NCI-H146 treated with DMSO at 0.1 percent for 48 hours (cell line): ENCODE measurements around the gene PSMB8.
"Not testable (repeated sequence)": the region's sequence is repeated elsewhere in the genome, so short reads cannot be mapped to it uniquely, and the experiment has no call there.

Experiments used
- DNase-seq: peaks from one replicate; lab custom pipeline; 2025; ENCODE audit not compliant: unreplicated experiment; lab: John Stamatoyannopoulos, UW

Gene PSMB8

GRCh38 chr6:32843979-32844838 lies at the start of gene PSMB8:
PSMB8 (minus strand) TSS chr6:32844047; CDS start chr6:32843996, 51 bp downstream.
- peak; percentile 83 for DNase-seq

- DNase-seq, result no peak
Measured at GRCh38 chr6:32890831-32891230, 47.0 kb upstream of the PSMB8 start.

- DNase-seq, result no peak
Measured at GRCh38 chr6:32889533-32889932, 45.7 kb upstream of the PSMB8 start.

GRCh38 chr6:32888576-32888975 lies 44.7 kb upstream of the PSMB8 start:
- no peak for DNase-seq

- no peak for DNase-seq
Measured at GRCh38 chr6:32887616-32888015, 43.8 kb upstream of the PSMB8 start.

GRCh38 chr6:32886681-32887383 lies 43.0 kb upstream of the PSMB8 start:
- no peak for DNase-seq

GRCh38 chr6:32885698-32886286 lies 41.9 kb upstream of the PSMB8 start:
- peak; percentile 53 for DNase-seq

GRCh38 chr6:32883789-32884188 lies 39.9 kb upstream of the PSMB8 start:
- DNase-seq, result no peak

- no peak for DNase-seq
Measured at GRCh38 chr6:32882879-32883250, 39.0 kb upstream of the PSMB8 start.

GRCh38 chr6:32880962-32881361 lies 37.1 kb upstream of the PSMB8 start:
- DNase-seq, result not testable (repeated sequence)

- no peak for DNase-seq
Measured at GRCh38 chr6:32879691-32880090, 35.8 kb upstream of the PSMB8 start.

GRCh38 chr6:32876603-32877002 lies 32.8 kb upstream of the PSMB8 start:
- DNase-seq, result no peak

GRCh38 chr6:32873947-32874346 lies 30.1 kb upstream of the PSMB8 start:
- DNase-seq, result not testable (repeated sequence)

- peak; percentile 19 for DNase-seq
Measured at GRCh38 chr6:32868257-32868788, 24.5 kb upstream of the PSMB8 start.

GRCh38 chr6:32867554-32868256 lies 23.9 kb upstream of the PSMB8 start:
- DNase-seq, result no peak

- no peak for DNase-seq
Measured at GRCh38 chr6:32867022-32867477, 23.2 kb upstream of the PSMB8 start.

- no peak for DNase-seq
Measured at GRCh38 chr6:32865724-32866443, 22.0 kb upstream of the PSMB8 start.

GRCh38 chr6:32862725-32863124 lies 18.9 kb upstream of the PSMB8 start:
- no peak for DNase-seq

GRCh38 chr6:32860674-32861073 lies 16.8 kb upstream of the PSMB8 start:
- DNase-seq, result no peak

GRCh38 chr6:32858194-32858593 lies 14.3 kb upstream of the PSMB8 start:
- no peak for DNase-seq
